ENCODE results near the gene CCDC102B.

Gene CCDC102B

GRCh38 chr18:69088973-69089372 lies 291.1 kb downstream of the CCDC102B start:
- no peak for DNase-seq (ENCODE audit: low spot score)

GRCh38 chr18:69097349-69097748 lies 299.5 kb downstream of the CCDC102B start:
- no peak for DNase-seq (ENCODE audit: low spot score)

- no peak for DNase-seq (ENCODE audit: low spot score)
Measured at GRCh38 chr18:69102959-69103358, 305.1 kb downstream of the CCDC102B start.

All from SW480 (cell line).